Peyer's patch (tissue), 4 donors: ENCODE measurements around the gene ABHD2. TPM values are rescaled to one million over a fixed set of nuclear protein-coding genes. Genes with fewer than 3 reads are reported as not detected.

Experiments
- DNase-seq, 3 donors: peaks; one replicate each; pipeline ENCODE4 v3.0.0-alpha.2; 2017 to 2019
- H3K27ac ChIP-seq, 4 donors: fragments of 200-600 bp; sonication (generic); one replicate each; pipeline ENCODE4 v1.5.1; 2016 to 2019
- H3K27me3 ChIP-seq, 2 donors: fragments of 200-600 bp; sonication (generic); one replicate each; pipeline ENCODE4 v1.5.1; 2019
- H3K36me3 ChIP-seq, 3 donors: fragments of 200-600 bp; sonication (generic); one replicate each; pipeline ENCODE4 v1.5.1; 2016 to 2019
- H3K4me1 ChIP-seq, 4 donors: fragments of 200-600 bp; sonication (generic); one replicate each; pipeline ENCODE4 v1.5.1; 2016 to 2019
- H3K4me3 ChIP-seq, 4 donors: fragments of 200-600 bp; sonication (generic); 1 replicate in 3 of 4; 2 replicates in 1 of 4; pipeline ENCODE4 v1.5.1; 2016 to 2019; ENCODE audit warnings: mild to moderate bottlenecking in 1 of 4
- H3K9me3 ChIP-seq, 4 donors: fragments of 200-600 bp; sonication (generic); one replicate each; pipeline ENCODE4 v1.5.1; 2016 to 2019; ENCODE audit warnings: mild to moderate bottlenecking in 1 of 4
- CTCF ChIP-seq, 6 experiments: fragments of 450-650 bp in 4 of 6; fragments of 200-600 bp in 2 of 6; sonication (generic) in 1 of 6; IDR thresholded peaks; one replicate each; pipeline ENCODE4 v1.5.1; 2017 to 2019; ENCODE audit warnings: antibody characterized with exemption in 6 of 6, mild to moderate bottlenecking in 3 of 6, moderate library complexity in 1 of 6
- POLR2A ChIP-seq, 2 donors: fragments of 450-650 bp; IDR thresholded peaks; one replicate each; pipeline ENCODE4 v1.5.1; 2017; ENCODE audit warnings: antibody characterized with exemption in 2 of 2, mild to moderate bottlenecking in 2 of 2, moderate library complexity in 2 of 2
- total RNA-seq, 4 donors: library from RNA; depleted of rRNA; stranded (reverse); fragments of >200 nt; gene quantifications; one replicate each; pipeline ENCODE4 v1.1.0, GENCODE V29; 2016

ABHD2 gene
- total RNA-seq, 4 donors from 2014 or later, result 75.9 to 190 (median 121) TPM

- H3K4me1 ChIP-seq, result no peaks in the 10 kb centered on the region
- peak in 1 of 3 donors; percentile 6 for DNase-seq
- no peak for TF ChIP-seq POLR2A (IDR thresholded peaks at IDR 0.05)
- TF ChIP-seq CTCF (IDR thresholded peaks at IDR 0.05), result no peak
- H3K27ac ChIP-seq, result no peak overlapping the region
- H3K36me3 ChIP-seq, result no peaks in the 10 kb centered on the region
- H3K27me3 ChIP-seq, result no peaks in the 10 kb centered on the region
- no peak overlapping the region for H3K4me3 ChIP-seq
- H3K9me3 ChIP-seq, result no peaks in the 10 kb centered on the region
Measured at GRCh38 chr15:89058876-89059405, 29.3 kb upstream of the ABHD2 start.

GRCh38 chr15:89066280-89066679 lies 22.0 kb upstream of the ABHD2 start:
- no peak for DNase-seq
- no peak for TF ChIP-seq POLR2A (IDR thresholded peaks at IDR 0.05)
- TF ChIP-seq CTCF (IDR thresholded peaks at IDR 0.05), result no peak
- Histone ChIP-seq H3K4me3 (no peak overlapping the region), H3K36me3 (no peaks in the 10 kb centered on the region), H3K27ac (no peak overlapping the region), H3K4me1 (no peaks in the 10 kb centered on the region), H3K9me3 (peaks cover 0 to 19% (median 4%) of the 10 kb centered on the region in 4 donors), H3K27me3 (no peaks in the 10 kb centered on the region)

GRCh38 chr15:89067751-89068150 lies 20.5 kb upstream of the ABHD2 start:
- no peak for DNase-seq
- Histone ChIP-seq H3K36me3 (no peaks in the 10 kb centered on the region), H3K27ac (no peak overlapping the region), H3K9me3 (peaks cover 0 to 19% (median 4%) of the 10 kb centered on the region in 4 donors), H3K4me1 (no peaks in the 10 kb centered on the region), H3K27me3 (no peaks in the 10 kb centered on the region), H3K4me3 (no peak overlapping the region)
- TF ChIP-seq POLR2A (IDR thresholded peaks at IDR 0.05) (no peak), CTCF (IDR thresholded peaks at IDR 0.05) (no peak)

- DNase-seq, result peak in 1 of 3 donors; percentile 15
- Histone ChIP-seq H3K36me3 (no peaks in the 10 kb centered on the region), H3K27me3 (no peaks in the 10 kb centered on the region), H3K9me3 (peaks cover 0 to 19% (median 4%) of the 10 kb centered on the region in 4 donors), H3K27ac (no peak overlapping the region), H3K4me3 (no peak overlapping the region), H3K4me1 (no peaks in the 10 kb centered on the region)
- no peak for TF ChIP-seq POLR2A (IDR thresholded peaks at IDR 0.05)
- TF ChIP-seq CTCF (IDR thresholded peaks at IDR 0.05), result no peak
Measured at GRCh38 chr15:89068325-89068784, 19.9 kb upstream of the ABHD2 start.

- no peaks in the 10 kb centered on the region for H3K4me1 ChIP-seq
- no peak for DNase-seq
- H3K27me3 ChIP-seq, result no peaks in the 10 kb centered on the region
- TF ChIP-seq POLR2A (IDR thresholded peaks at IDR 0.05), result no peak
- TF ChIP-seq CTCF (IDR thresholded peaks at IDR 0.05), result no peak
- H3K9me3 ChIP-seq, result peaks cover 0 to 19% (median 4%) of the 10 kb centered on the region in 4 donors
- H3K27ac ChIP-seq, result no peak overlapping the region
- no peak overlapping the region for H3K4me3 ChIP-seq
- no peaks in the 10 kb centered on the region for H3K36me3 ChIP-seq
Measured at GRCh38 chr15:89070197-89071124, 17.8 kb upstream of the ABHD2 start.
